GM12872 (cell line): Measurements from ENCODE around the gene METTL14.

Experiments used
- CTCF ChIP-seq: IDR thresholded peaks from 3 replicates; pipeline ENCODE4 v1.5.1; 2011; ENCODE audit warnings: low read depth, mild to moderate bottlenecking, low read length, moderate library complexity; ENCODE audit not compliant: insufficient read depth

METTL14 gene

GRCh38 chr4:118739022-118739713, 54.0 kb downstream of the METTL14 start:
- TF ChIP-seq CTCF, result no peak

GRCh38 chr4:118740869-118741268, 55.7 kb downstream of the METTL14 start:
- TF ChIP-seq CTCF, result no peak

GRCh38 chr4:118741301-118741855, 56.2 kb downstream of the METTL14 start:
- no peak for TF ChIP-seq CTCF

- no peak for TF ChIP-seq CTCF
Measured at GRCh38 chr4:118742050-118742449, 56.9 kb downstream of the METTL14 start.

GRCh38 chr4:118743867-118744266, 58.7 kb downstream of the METTL14 start:
- TF ChIP-seq CTCF, result no peak

GRCh38 chr4:118745357-118745756, 60.2 kb downstream of the METTL14 start:
- no peak for TF ChIP-seq CTCF

- TF ChIP-seq CTCF, result no peak
Measured at GRCh38 chr4:118746251-118746919, 61.2 kb downstream of the METTL14 start.
